Urinary bladder (tissue), 4 donors: ENCODE results near the gene NPL. TPM values are rescaled to one million over a fixed set of nuclear protein-coding genes. Genes with fewer than 3 reads are reported as not detected.

ENCODE experiments used
- DNase-seq: peaks from one replicate; pipeline ENCODE4 v3.0.0-alpha.2; 2015; ENCODE audit errors: extremely low spot score
- H3K27ac ChIP-seq: one replicate; pipeline ENCODE4 v1.5.1; 2013; ENCODE audit warnings: low read depth, mild to moderate bottlenecking, moderate library complexity
- H3K36me3 ChIP-seq: one replicate; pipeline ENCODE4 v1.6.1; 2013; ENCODE audit warnings: mild to moderate bottlenecking, moderate library complexity; ENCODE audit not compliant: insufficient read depth
- H3K4me1 ChIP-seq: one replicate; pipeline ENCODE4 v1.6.1; 2013; ENCODE audit warnings: mild to moderate bottlenecking, moderate library complexity; ENCODE audit not compliant: insufficient read depth
- H3K4me3 ChIP-seq: one replicate; pipeline ENCODE4 v1.5.1; 2013; ENCODE audit warnings: low read depth, low read length
- WGBS: extraction: QIAGEN DNeasy Blood & Tissue Kit; methylation state at CpG from one replicate; pipeline ENCODE4 v1.1.7; 2013; 5-methylcytosine and 5-hydroxymethylcytosine counted together
- polyA plus RNA-seq: library from polyadenylated mRNA; stranded (reverse); fragments of 200-250 nt; gene quantifications from one replicate; pipeline ENCODE4 v1.2.3, GENCODE V29; 2013
- total RNA-seq: library from RNA; depleted of rRNA; stranded (reverse); fragments of >200 nt; gene quantifications from one replicate; pipeline ENCODE4 v1.2.3, GENCODE V29; 2014
- donor health status: healthy with polysubstance abuse.
- donor health status: healthy.

NPL gene
- total and polyA plus RNA-seq, 2 donors, result 6.7 to 10.5 TPM

GRCh38 chr1:182786223-182786994 is 3.2 kb upstream of the NPL start:
- no peak overlapping the region for H3K4me3 ChIP-seq
- H3K36me3 ChIP-seq, result no peaks in the 10 kb centered on the region
- H3K27ac ChIP-seq, result no peak overlapping the region
- no peak for DNase-seq
- 62% methylated on average over 6 of the region's 6 CpGs for WGBS
- H3K4me1 ChIP-seq, result no peaks in the 10 kb centered on the region

- Histone ChIP-seq H3K4me3 (no peak overlapping the region), H3K27ac (no peak overlapping the region), H3K4me1 (no peaks in the 10 kb centered on the region), H3K36me3 (no peaks in the 10 kb centered on the region)
- DNase-seq, result no peak
- 81% methylated on average over 4 of the region's 4 CpGs for whole genome bisulfite sequencing
Measured at GRCh38 chr1:182786995-182787324, 2.6 kb upstream of the NPL start.

GRCh38 chr1:182791281-182792179 is 2.0 kb downstream of the NPL start:
- WGBS, result 77% methylated on average over 8 of the region's 8 CpGs
- Histone ChIP-seq H3K27ac (no peak overlapping the region), H3K36me3 (no peaks in the 10 kb centered on the region), H3K4me1 (no peaks in the 10 kb centered on the region), H3K4me3 (no peak overlapping the region)
- no peak for DNase-seq

GRCh38 chr1:182794091-182794490 is 4.5 kb downstream of the NPL start:
- no peaks in the 10 kb centered on the region for H3K36me3 ChIP-seq
- WGBS, result 85% methylated on average over 2 of the region's 2 CpGs

GRCh38 chr1:182794676-182795201 is 5.2 kb downstream of the NPL start:
- no peak overlapping the region for H3K4me3 ChIP-seq
- 79% methylated on average over 3 of the region's 3 CpGs for WGBS

More at GRCh38 chr1:182794091-182794490, 4.5 kb downstream of the NPL start:
- DNase-seq, result no peak
- Histone ChIP-seq H3K4me1 (peaks cover 1% of the 10 kb centered on the region), H3K4me3 (no peak overlapping the region), H3K27ac (no peak overlapping the region)

GRCh38 chr1:182795563-182796228 is 6.1 kb downstream of the NPL start:
- Histone ChIP-seq H3K4me3 (no peak overlapping the region), H3K27ac (no peak overlapping the region), H3K36me3 (no peaks in the 10 kb centered on the region), H3K4me1 (peaks cover 1% of the 10 kb centered on the region)
- WGBS, result 67% methylated on average over 8 of the region's 8 CpGs
- no peak for DNase-seq

More at GRCh38 chr1:182794676-182795201, 5.2 kb downstream of the NPL start:
- no peak overlapping the region for H3K27ac ChIP-seq
- H3K4me1 ChIP-seq, result peaks cover 1% of the 10 kb centered on the region
- H3K36me3 ChIP-seq, result no peaks in the 10 kb centered on the region
- no peak for DNase-seq

GRCh38 chr1:182802006-182802803 is 12.6 kb downstream of the NPL start:
- 69% methylated on average over 4 of the region's 4 CpGs for WGBS
- Histone ChIP-seq H3K4me1 (peaks cover 1% of the 10 kb centered on the region), H3K36me3 (no peaks in the 10 kb centered on the region), H3K4me3 (no peak overlapping the region), H3K27ac (no peak overlapping the region)
- no peak for DNase-seq

GRCh38 chr1:182803846-182804245 is 14.3 kb downstream of the NPL start:
- WGBS, result 88% methylated on average over 1 of the region's 1 CpG
- no peak overlapping the region for H3K4me3 ChIP-seq
- H3K4me1 ChIP-seq, result no peaks in the 10 kb centered on the region
- no peak overlapping the region for H3K27ac ChIP-seq
- DNase-seq, result no peak
- peaks cover 2% of the 10 kb centered on the region for H3K36me3 ChIP-seq

GRCh38 chr1:182806015-182806678 is 16.6 kb downstream of the NPL start:
- DNase-seq, result no peak
- Histone ChIP-seq H3K36me3 (peaks cover 2% of the 10 kb centered on the region), H3K27ac (no peak overlapping the region), H3K4me1 (no peaks in the 10 kb centered on the region), H3K4me3 (no peak overlapping the region)
- 63% methylated on average over 11 of the region's 11 CpGs for WGBS

- Histone ChIP-seq H3K36me3 (peaks cover 4% of the 10 kb centered on the region), H3K27ac (no peak overlapping the region), H3K4me1 (no peaks in the 10 kb centered on the region), H3K4me3 (no peak overlapping the region)
- WGBS, result 75% methylated on average over 3 of the region's 3 CpGs
- no peak for DNase-seq
Measured at GRCh38 chr1:182807907-182808306, 18.3 kb downstream of the NPL start.

- WGBS, result 64% methylated on average over 3 of the region's 3 CpGs
- H3K4me3 ChIP-seq, result no peak overlapping the region
- H3K4me1 ChIP-seq, result no peaks in the 10 kb centered on the region
- DNase-seq, result no peak
- H3K27ac ChIP-seq, result no peak overlapping the region
- peaks cover 4% of the 10 kb centered on the region for H3K36me3 ChIP-seq
Measured at GRCh38 chr1:182809414-182809957, 19.9 kb downstream of the NPL start.

GRCh38 chr1:182811975-182812722 is 22.6 kb downstream of the NPL start:
- WGBS, result 83% methylated on average over 4 of the region's 4 CpGs
- H3K27ac ChIP-seq, result no peak overlapping the region
- H3K4me1 ChIP-seq, result no peaks in the 10 kb centered on the region
- no peak for DNase-seq
- peaks cover 4% of the 10 kb centered on the region for H3K36me3 ChIP-seq
- H3K4me3 ChIP-seq, result no peak overlapping the region
